ENCODE measurements around the gene PTPRM. TPM values are rescaled to one million over a fixed set of nuclear protein-coding genes. Genes with fewer than 3 reads are reported as not detected.

Gene PTPRM
- total RNA-seq, 1 experiment from 2014 or later, result 6.2 TPM

- Histone ChIP-seq H3K14ac (ENCODE audit: insufficient read depth, low read length) (no peak overlapping the region), H3K79me1 (ENCODE audit: insufficient read depth, low read depth, low read length, poor library complexity, severe bottlenecking) (no peaks in the 10 kb centered on the region), H3K27me3 (ENCODE audit: insufficient read depth, low read length) (no peaks in the 10 kb centered on the region), H2BK5ac (ENCODE audit: insufficient read length, low read length) (no peak overlapping the region), H3K9ac (ENCODE audit: extremely low read depth, insufficient read length, low read length) (no peak overlapping the region), H3K27ac (ENCODE audit: insufficient read length, low read depth, low read length) (no peak overlapping the region), H3K4ac (ENCODE audit: low read depth, low read length) (no peak overlapping the region), H2BK12ac (ENCODE audit: insufficient read length, low read depth, low read length) (no peak overlapping the region), H3K4me2 (ENCODE audit: insufficient read depth, insufficient read length, low read length) (no peak overlapping the region), H3K56ac (ENCODE audit: insufficient read length, low read depth, low read length) (no peak overlapping the region), H2BK20ac (ENCODE audit: low read depth, low read length, poor library complexity, severe bottlenecking) (no peak overlapping the region), H2BK120ac (ENCODE audit: low read depth, low read length, poor library complexity, severe bottlenecking) (no peak overlapping the region), H4K20me1 (ENCODE audit: control insufficient read depth, insufficient read depth, insufficient read length) (no peaks in the 10 kb centered on the region), H4K8ac (replicated peaks; ENCODE audit: insufficient read length, low read depth, low read length) (no peak overlapping the region), H2AFZ (ENCODE audit: low read length) (no peak overlapping the region), H2AK5ac (ENCODE audit: insufficient read length, low read length) (no peak overlapping the region), H2BK15ac (ENCODE audit: low read depth, low read length) (no peak overlapping the region), H3K9me3 (ENCODE audit: control insufficient read depth, low read depth, low read length) (no peaks in the 10 kb centered on the region), H3K18ac (ENCODE audit: insufficient read length, low read depth, low read length) (no peak overlapping the region), H3K4me1 (ENCODE audit: insufficient read depth, low read length) (no peaks in the 10 kb centered on the region), H3K23me2 (ENCODE audit: insufficient read length, low read depth, low read length, poor library complexity, severe bottlenecking) (no peaks in the 10 kb centered on the region), H3T11ph (ENCODE audit: low read length) (no peak overlapping the region), H3K23ac (ENCODE audit: insufficient read length, low read depth, low read length) (no peak overlapping the region), H4K5ac (ENCODE audit: insufficient read length, low read depth, low read length) (no peak overlapping the region), H4K91ac (ENCODE audit: insufficient read length, low read depth, low read length) (no peak overlapping the region), H3K79me2 (ENCODE audit: insufficient read depth, low read length) (no peaks in the 10 kb centered on the region)
- H3K4me1 Mint-ChIP-seq, result peaks cover 11 to 24% of the 10 kb centered on the region in 2 experiments
- H3K36me3 Mint-ChIP-seq (ENCODE audit: insufficient read depth in 1 of 3, low read depth in 3 of 3), result no peaks in the 10 kb centered on the region
- no peak overlapping the region for H3K4me3 Mint-ChIP-seq
- no peak for DNase-seq
- WGBS (ENCODE audit: extremely low coverage, insufficient read length, low lambda C conversion rate), result no CpG with 5 or more reads among the region's 5 CpGs
- no peak overlapping the region for H3K27ac Mint-ChIP-seq
- no peak for TF ChIP-seq CTCF (conservative IDR thresholded peaks at IDR 0.05)
- H3K27me3 Mint-ChIP-seq (ENCODE audit: low read depth), result peaks cover 17% of the 10 kb centered on the region
- H3K9me3 Mint-ChIP-seq, result no peaks in the 10 kb centered on the region
These were observed 797.9 kb downstream of the PTPRM start for GRCh38 chr18:8365006-8365405.
